Right forelimb (tissue), 1 donor: ENCODE measurements around the gene ETFB.

ENCODE experiments used
- DNase-seq: peaks from one replicate; pipeline ENCODE4 v3.0.0-alpha.2; 2018

ETFB gene

GRCh38 chr19:51351266-51351990 is 14.8 kb downstream of the ETFB start:
- DNase-seq = no peak

GRCh38 chr19:51347209-51347928 is 18.8 kb downstream of the ETFB start:
- DNase-seq = no peak

GRCh38 chr19:51346742-51347141 is 19.4 kb downstream of the ETFB start:
- no peak for DNase-seq

GRCh38 chr19:51345076-51345620 is 21.0 kb downstream of the ETFB start:
- no peak for DNase-seq

- DNase-seq = no peak
Observed at GRCh38 chr19:51342631-51343569, 23.3 kb downstream of the ETFB start.

GRCh38 chr19:51341976-51342580 is 24.1 kb downstream of the ETFB start, which contains the start of gene VSIG10L:
VSIG10L (minus strand) TSS chr19:51342139; CDS start chr19:51342124, 15 bp downstream.
- no peak for DNase-seq

GRCh38 chr19:51341066-51341465 is 25.1 kb downstream of the ETFB start:
- no peak for DNase-seq

GRCh38 chr19:51339687-51340656 is 26.2 kb downstream of the ETFB start:
- DNase-seq = peak; percentile 96

- DNase-seq = no peak
Observed at GRCh38 chr19:51339313-51339686, 26.9 kb downstream of the ETFB start.

GRCh38 chr19:51338563-51339312 is 27.4 kb downstream of the ETFB start:
- DNase-seq = peak; percentile 90

GRCh38 chr19:51337861-51338562 is 28.2 kb downstream of the ETFB start:
- DNase-seq = no peak

GRCh38 chr19:51337141-51337860 is 28.9 kb downstream of the ETFB start:
- no peak for DNase-seq

GRCh38 chr19:51333836-51334460 is 32.2 kb downstream of the ETFB start:
- no peak for DNase-seq

- DNase-seq = no peak
Observed at GRCh38 chr19:51331716-51332115, 34.5 kb downstream of the ETFB start.

- no peak for DNase-seq
Observed at GRCh38 chr19:51331193-51331592, 35.0 kb downstream of the ETFB start.

- no peak for DNase-seq
Observed at GRCh38 chr19:51330366-51330765, 35.8 kb downstream of the ETFB start.

- DNase-seq = no peak
Observed at GRCh38 chr19:51329411-51329810, 36.8 kb downstream of the ETFB start.
